Activated CD4-positive, alpha-beta T cell treated with anti-CD3 and anti-CD28 coated beads for 24 hours (primary cell): Measurements from ENCODE around the gene CFAP221.

Experiments
- DNase-seq, 2 donors: peaks; one replicate each; pipeline ENCODE4 v3.0.0-alpha.2; 2020; ENCODE audit warnings: low read depth in 2 of 2

CFAP221 gene

GRCh38 chr2:119680457-119681202, 136.4 kb downstream of the CFAP221 start:
- DNase-seq = no peak

GRCh38 chr2:119681203-119681867, 137.1 kb downstream of the CFAP221 start:
- no peak for DNase-seq

- DNase-seq = no peak
Observed at GRCh38 chr2:119681868-119682220, 137.6 kb downstream of the CFAP221 start.

- DNase-seq = no peak
Observed at GRCh38 chr2:119682578-119682977, 138.3 kb downstream of the CFAP221 start.

GRCh38 chr2:119683074-119683712, 138.9 kb downstream of the CFAP221 start:
- DNase-seq = no peak

GRCh38 chr2:119683713-119684443, 139.6 kb downstream of the CFAP221 start:
- no peak for DNase-seq

GRCh38 chr2:119684518-119684917, 140.3 kb downstream of the CFAP221 start:
- no peak for DNase-seq

GRCh38 chr2:119688616-119689015, 144.4 kb downstream of the CFAP221 start:
- DNase-seq = no peak

- no peak for DNase-seq
Observed at GRCh38 chr2:119689218-119689617, 145.0 kb downstream of the CFAP221 start.

GRCh38 chr2:119691189-119691588, 146.9 kb downstream of the CFAP221 start:
- DNase-seq = no peak

GRCh38 chr2:119691651-119692245, 147.5 kb downstream of the CFAP221 start:
- DNase-seq = no peak

- no peak for DNase-seq
Observed at GRCh38 chr2:119692310-119692709, 148.1 kb downstream of the CFAP221 start.

GRCh38 chr2:119692954-119693353, 148.7 kb downstream of the CFAP221 start:
- no peak for DNase-seq

- no peak for DNase-seq
Observed at GRCh38 chr2:119693567-119693966, 149.3 kb downstream of the CFAP221 start.

GRCh38 chr2:119693967-119694366, 149.7 kb downstream of the CFAP221 start:
- no peak for DNase-seq

- DNase-seq = no peak
Observed at GRCh38 chr2:119694470-119694844, 150.2 kb downstream of the CFAP221 start.

GRCh38 chr2:119694845-119695521, 150.7 kb downstream of the CFAP221 start:
- no peak for DNase-seq

- no peak for DNase-seq
Observed at GRCh38 chr2:119696005-119696404, 151.8 kb downstream of the CFAP221 start.

- no peak for DNase-seq
Observed at GRCh38 chr2:119696494-119697030, 152.3 kb downstream of the CFAP221 start.

GRCh38 chr2:119697290-119698020, 153.2 kb downstream of the CFAP221 start:
- no peak for DNase-seq
